HepG2 (cell line): ENCODE results near the gene SASH1. TPM values are rescaled to one million over a fixed set of nuclear protein-coding genes. Genes with fewer than 3 reads are reported as not detected.

Experiments used
- ATAC-seq: fragments of 200-7000 bp; cut with Tn5 transposase; 3 replicates; pipeline ENCODE4 v1.9.1; 2020; ENCODE audit warnings: mild to moderate bottlenecking, moderate library complexity
- BruUV-seq: library from RNA; stranded (reverse); fragments of 400-500 nt; replicated peaks from 2 replicates; lab custom pipeline; 2021; lab: Mats Ljungman, UMichigan
- CTCF ChIA-PET: fragments of 300-600 bp; formaldehyde crosslinking; extraction: SDS; loops from one replicate; lab custom pipeline; 2021; ENCODE audit warnings: low total read pairs, inconsistent platforms, low intra/inter-chr PET ratio; lab: Yijun Ruan, JAX
- POLR2A ChIA-PET: fragments of 350-600 bp; sonication (Branson Sonifier 250); formaldehyde crosslinking; loops from one replicate; lab custom pipeline; 2020; ENCODE audit warnings: antibody characterized with exemption, inconsistent platforms; lab: Yijun Ruan, JAX
- DNase-seq: peaks from one replicate; pipeline ENCODE4 v3.0.0-alpha.2; 2015; ENCODE audit warnings: low spot score
- FAIRE-seq: peaks from 3 replicates; lab custom pipeline; 2011; peaks lifted over from hg19 to GRCh38; lab: Jason Lieb, UNC
- H2AFZ ChIP-seq: one replicate; pipeline ENCODE4 v1.6.1; 2011; ENCODE audit warnings: low read length, inconsistent platforms
- H3K27ac ChIP-seq: fragments of 300-600 bp; 3 replicates; pipeline ENCODE4 v1.8.0; 2011; ENCODE audit warnings: mixed run types, mild to moderate bottlenecking, mixed read lengths, low read length, inconsistent platforms; ENCODE audit not compliant: insufficient read depth; ENCODE audit errors: extremely low read length
- H3K27me3 ChIP-seq, 2 experiments: fragments of 200-600 bp in 1 of 2; 2 replicates in 1 of 2; 3 replicates in 1 of 2; pipeline versions ENCODE4 v1.6.0 to v1.8.0; 2011; ENCODE audit warnings: low read length in 2 of 2, mild to moderate bottlenecking in 2 of 2, moderate library complexity in 2 of 2, inconsistent platforms in 1 of 2; ENCODE audit not compliant: insufficient read depth in 2 of 2, control insufficient read depth in 1 of 2
- H3K36me3 ChIP-seq, 2 experiments: fragments of 200-600 bp in 1 of 2; replicated peaks in 1 of 2; 2 replicates in 1 of 2; 3 replicates in 1 of 2; pipeline versions ENCODE4 v1.5.1 to v1.8.0; 2011; ENCODE audit warnings: low read length in 2 of 2, inconsistent platforms in 1 of 2; ENCODE audit not compliant: insufficient read depth in 2 of 2, control insufficient read depth in 1 of 2
- H3K4me1 ChIP-seq: 2 replicates; pipeline ENCODE4 v1.5.1; 2012; ENCODE audit warnings: low read length, inconsistent platforms; ENCODE audit not compliant: insufficient read depth
- H3K4me2 ChIP-seq: 2 replicates; pipeline ENCODE4 v1.6.0; 2011; ENCODE audit warnings: low read depth, low read length, inconsistent platforms
- H3K4me3 ChIP-seq, 3 experiments: fragments of 200-600 bp in 1 of 3; sonication (generic), shearing (Covaris generic) in 1 of 3; replicated peaks in 1 of 3; 2 replicates each; pipeline ENCODE4 v1.5.1; 2011 to 2016; ENCODE audit warnings: low read length in 3 of 3, inconsistent platforms in 2 of 3, low read depth in 2 of 3, mild to moderate bottlenecking in 2 of 3, control low read depth in 1 of 3, mixed read lengths in 1 of 3; ENCODE audit not compliant: insufficient read depth in 1 of 3
- H3K79me2 ChIP-seq: one replicate; pipeline ENCODE4 v1.6.1; 2011; ENCODE audit warnings: low read length, inconsistent platforms; ENCODE audit not compliant: insufficient read depth
- H3K9ac ChIP-seq: 2 replicates; pipeline ENCODE4 v1.6.0; 2011; ENCODE audit warnings: mild to moderate bottlenecking, low read depth, low read length, inconsistent platforms; ENCODE audit not compliant: insufficient read depth
- H3K9me3 ChIP-seq: 2 replicates; pipeline ENCODE4 v1.5.1; 2012; ENCODE audit warnings: mild to moderate bottlenecking, low read length
- H4K20me1 ChIP-seq: 2 replicates; pipeline ENCODE4 v1.6.0; 2011; ENCODE audit warnings: inconsistent platforms, mild to moderate bottlenecking, low read length, moderate library complexity; ENCODE audit not compliant: insufficient read depth
- CEBPZ ChIP-seq: IDR thresholded peaks from 2 replicates; pipeline ENCODE4 v1.6.1; 2012; ENCODE audit warnings: low read length, improper control_type of control experiment
- PAXIP1 ChIP-seq: sonication (generic); formaldehyde crosslinking; conservative IDR thresholded peaks from 2 replicates; pipeline ENCODE4 v1.4.0; 2020; ENCODE audit warnings: mild to moderate bottlenecking, missing genetic modification reagents, moderate library complexity
- TAF15 ChIP-seq: fragments of 200-400 bp; formaldehyde crosslinking; IDR thresholded peaks from one replicate; pipeline ENCODE4 v1.6.1; 2018; ENCODE audit warnings: mild to moderate bottlenecking, low read depth, low read length; ENCODE audit not compliant: poor library complexity, severe bottlenecking
- ZNF180 ChIP-seq: sonication (generic); formaldehyde crosslinking; IDR thresholded peaks from 2 replicates; pipeline ENCODE4 v1.4.0; 2020; ENCODE audit warnings: low read depth, missing genetic modification reagents, borderline replicate concordance
- ZNF572 ChIP-seq: sonication (generic); formaldehyde crosslinking; IDR thresholded peaks from 2 replicates; pipeline ENCODE4 v1.5.1; 2020; ENCODE audit warnings: mild to moderate bottlenecking, missing genetic modification reagents
- WGBS: methylation state at CpG from one replicate; pipeline ENCODE4 v1.1.6; 2017; ENCODE audit warnings: low lambda C conversion rate; 5-methylcytosine and 5-hydroxymethylcytosine counted together
- in situ Hi-C: cut with HindIII; loops from 2 replicates; pipeline ENCODE4 v1.10.0; 2017; ENCODE audit warnings: low pct_unique_long_range_greater_than_20kb; ENCODE audit not compliant: extremely low pct_ligation_motif_present
- intact Hi-C: fragments of 100-400 bp; cut with micrococcal nuclease; formaldehyde crosslinking; loops from one replicate; pipeline ENCODE4 v1.10.0; 2022; ENCODE audit not compliant: unreplicated experiment
- polyA plus RNA-seq, 8 experiments: library from polyadenylated mRNA; depleted of rRNA in 3 of 8; stranded (reverse) in 7 of 8; unstranded in 1 of 8; fragments of >200 nt; fragmentation: Illumina TruSeq in 4 of 8; extraction: Trizol in 4 of 8; gene quantifications; 2 replicates each; pipeline versions ENCODE4 v1.2.1 to v1.2.3, GENCODE V29; 2011 to 2016; ENCODE audit warnings: low read depth in 4 of 8, missing spikeins in 1 of 8, mixed read lengths in 1 of 8; ENCODE audit not compliant: insufficient read depth in 1 of 8
- total RNA-seq, 5 experiments: library from RNA; depleted of rRNA; stranded (reverse); fragments of >200 nt; fragmentation: Illumina TruSeq; extraction: Trizol; gene quantifications; 2 replicates each; pipeline ENCODE4 v1.2.3, GENCODE V29; 2016; ENCODE audit warnings: low read depth in 1 of 5
- TF ChIP-seq, protein P1 (sequence below): sonication (generic); formaldehyde crosslinking; IDR thresholded peaks from 2 replicates; pipeline ENCODE4 v1.4.0; 2020; ENCODE audit warnings: missing genetic modification reagents

SASH1 gene
- total and polyA plus RNA-seq, 2 of the 13 experiments (the other 11 are each of a cell fraction or from before 2014, with no cell fraction given) = 7.5 to 8.2 TPM

GRCh38 chr6:148548065-148548748, 205.6 kb downstream of the SASH1 start (continued):
- TF ChIP-seq ZNF180 (CRISPR knock-in tag) (no peak), ZNF572 (CRISPR knock-in tag) (no peak), CEBPZ (no peak), TAF15 (no peak)

- no peak overlapping the region for H2AFZ ChIP-seq
- no peak overlapping the region for H3K4me3 ChIP-seq
- intact Hi-C loops (no loop called here), in situ Hi-C loops (no loop called here)
- H3K9ac ChIP-seq = no peak overlapping the region
- H3K27me3 ChIP-seq = no peaks in the 10 kb centered on the region
- ATAC-seq (no peak), DNase-seq (no peak), FAIRE-seq (no peak)
- no peak overlapping the region for H3K27ac ChIP-seq
- over 99% methylated on average over 4 of the region's 4 CpGs for WGBS
- no peaks in the 10 kb centered on the region for H4K20me1 ChIP-seq
- no peaks in the 10 kb centered on the region for H3K9me3 ChIP-seq
- H3K36me3 ChIP-seq = peaks cover 10 to 35% of the 10 kb centered on the region in 2 experiments; a peak in 4 of 5 replicates
- BruUV-seq = TSS peak; percentile 31
- POLR2A ChIA-PET = no interaction called here
- H3K79me2 ChIP-seq = no peaks in the 10 kb centered on the region
- CTCF ChIA-PET = no interaction called here
- H3K4me1 ChIP-seq = no peaks in the 10 kb centered on the region
- H3K4me2 ChIP-seq = no peak overlapping the region
- no peak for TF ChIP-seq PAXIP1
- TF ChIP-seq, protein P1, sequence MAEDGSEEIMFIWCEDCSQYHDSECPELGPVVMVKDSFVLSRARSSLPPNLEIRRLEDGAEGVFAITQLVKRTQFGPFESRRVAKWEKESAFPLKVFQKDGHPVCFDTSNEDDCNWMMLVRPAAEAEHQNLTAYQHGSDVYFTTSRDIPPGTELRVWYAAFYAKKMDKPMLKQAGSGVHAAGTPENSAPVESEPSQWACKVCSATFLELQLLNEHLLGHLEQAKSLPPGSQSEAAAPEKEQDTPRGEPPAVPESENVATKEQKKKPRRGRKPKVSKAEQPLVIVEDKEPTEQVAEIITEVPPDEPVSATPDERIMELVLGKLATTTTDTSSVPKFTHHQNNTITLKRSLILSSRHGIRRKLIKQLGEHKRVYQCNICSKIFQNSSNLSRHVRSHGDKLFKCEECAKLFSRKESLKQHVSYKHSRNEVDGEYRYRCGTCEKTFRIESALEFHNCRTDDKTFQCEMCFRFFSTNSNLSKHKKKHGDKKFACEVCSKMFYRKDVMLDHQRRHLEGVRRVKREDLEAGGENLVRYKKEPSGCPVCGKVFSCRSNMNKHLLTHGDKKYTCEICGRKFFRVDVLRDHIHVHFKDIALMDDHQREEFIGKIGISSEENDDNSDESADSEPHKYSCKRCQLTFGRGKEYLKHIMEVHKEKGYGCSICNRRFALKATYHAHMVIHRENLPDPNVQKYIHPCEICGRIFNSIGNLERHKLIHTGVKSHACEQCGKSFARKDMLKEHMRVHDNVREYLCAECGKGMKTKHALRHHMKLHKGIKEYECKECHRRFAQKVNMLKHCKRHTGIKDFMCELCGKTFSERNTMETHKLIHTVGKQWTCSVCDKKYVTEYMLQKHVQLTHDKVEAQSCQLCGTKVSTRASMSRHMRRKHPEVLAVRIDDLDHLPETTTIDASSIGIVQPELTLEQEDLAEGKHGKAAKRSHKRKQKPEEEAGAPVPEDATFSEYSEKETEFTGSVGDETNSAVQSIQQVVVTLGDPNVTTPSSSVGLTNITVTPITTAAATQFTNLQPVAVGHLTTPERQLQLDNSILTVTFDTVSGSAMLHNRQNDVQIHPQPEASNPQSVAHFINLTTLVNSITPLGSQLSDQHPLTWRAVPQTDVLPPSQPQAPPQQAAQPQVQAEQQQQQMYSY (CRISPR knock-in tag) = no peak
Observed at GRCh38 chr6:148548749-148549140, 206.1 kb downstream of the SASH1 start.
